Loucy (cell line): ENCODE measurements around the gene TPCN2.

Source experiments
- EZH2phosphoT487 ChIP-seq: fragments of 200-600 bp; IDR thresholded peaks from 2 replicates; pipeline ENCODE4 v1.6.1; 2018; ENCODE audit warnings: antibody characterized with exemption, mild to moderate bottlenecking, moderate library complexity, borderline replicate concordance
- TF ChIP-seq, protein P1 (sequence below): fragments of 200-600 bp; sonication (generic); conservative IDR thresholded peaks from 2 replicates; pipeline ENCODE4 v1.5.1; 2014; ENCODE audit warnings: mild to moderate bottlenecking, antibody characterized with exemption, low read length

DNA sequence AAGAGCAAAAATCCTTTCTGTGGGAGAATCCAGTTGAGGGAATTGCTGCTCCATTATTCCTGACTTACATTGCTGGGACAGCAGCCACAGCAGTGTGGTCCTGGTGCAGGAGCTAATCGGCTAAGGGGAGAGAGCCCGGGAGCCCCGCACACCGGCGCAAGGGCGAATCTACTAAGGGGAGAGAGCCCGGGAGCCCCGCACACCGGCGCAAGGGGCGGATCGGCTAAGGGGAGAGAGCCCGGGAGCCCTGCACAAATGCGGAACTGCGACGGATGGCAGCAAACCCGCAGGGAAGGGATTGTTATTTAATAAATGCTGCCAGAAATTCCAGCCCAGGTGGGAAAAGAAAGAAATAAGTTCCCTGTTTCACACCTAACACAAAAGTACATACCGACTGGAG lies 43.5 kb downstream of the TPCN2 start:
- TF ChIP-seq EZH2phosphoT487: no peak
- TF ChIP-seq, protein P1, sequence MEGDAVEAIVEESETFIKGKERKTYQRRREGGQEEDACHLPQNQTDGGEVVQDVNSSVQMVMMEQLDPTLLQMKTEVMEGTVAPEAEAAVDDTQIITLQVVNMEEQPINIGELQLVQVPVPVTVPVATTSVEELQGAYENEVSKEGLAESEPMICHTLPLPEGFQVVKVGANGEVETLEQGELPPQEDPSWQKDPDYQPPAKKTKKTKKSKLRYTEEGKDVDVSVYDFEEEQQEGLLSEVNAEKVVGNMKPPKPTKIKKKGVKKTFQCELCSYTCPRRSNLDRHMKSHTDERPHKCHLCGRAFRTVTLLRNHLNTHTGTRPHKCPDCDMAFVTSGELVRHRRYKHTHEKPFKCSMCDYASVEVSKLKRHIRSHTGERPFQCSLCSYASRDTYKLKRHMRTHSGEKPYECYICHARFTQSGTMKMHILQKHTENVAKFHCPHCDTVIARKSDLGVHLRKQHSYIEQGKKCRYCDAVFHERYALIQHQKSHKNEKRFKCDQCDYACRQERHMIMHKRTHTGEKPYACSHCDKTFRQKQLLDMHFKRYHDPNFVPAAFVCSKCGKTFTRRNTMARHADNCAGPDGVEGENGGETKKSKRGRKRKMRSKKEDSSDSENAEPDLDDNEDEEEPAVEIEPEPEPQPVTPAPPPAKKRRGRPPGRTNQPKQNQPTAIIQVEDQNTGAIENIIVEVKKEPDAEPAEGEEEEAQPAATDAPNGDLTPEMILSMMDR: no peak
